Measurements from ENCODE around the gene RAB19.

RAB19 gene

GRCh38 chr7:140403878-140404564, at the start of gene RAB19:
RAB19 (plus strand) TSS chr7:140404058; CDS start chr7:140407647, 3,589 bp downstream.
- no peak within 1 kb of the TSS for H3K9ac ChIP-seq (ENCODE audit: low read length)
- H3K36me3 ChIP-seq (replicated peaks; ENCODE audit: insufficient read depth, low read length), result no peaks in the 10 kb centered on the region
- peak; percentile 57 for DNase-seq
- no peaks in the 10 kb centered on the region for H3K9me3 ChIP-seq (replicated peaks; ENCODE audit: insufficient read depth, low read length)
- 0 out of 2 replicates have a peak within 1 kb of the TSS, but pooled peaks have one; percentile 5 for H2AFZ ChIP-seq (ENCODE audit: low read length)
- no peaks in the 10 kb centered on the region for H3F3A ChIP-seq (ENCODE audit: insufficient read depth, low read length)
- no peaks in the 10 kb centered on the region for H3K79me2 ChIP-seq (ENCODE audit: low read length)
- H3K27me3 ChIP-seq (replicated peaks; ENCODE audit: insufficient read depth, low read length), result peaks cover 35% of the 10 kb centered on the region
- TF ChIP-seq EZH2 (optimal IDR thresholded peaks at IDR 0.05; ENCODE audit: low read depth, low read length) (no peak), EZH2phosphoT487 (IDR thresholded peaks at IDR 0.05; ENCODE audit: low read length) (no peak)
- TF ChIP-seq, protein P1, sequence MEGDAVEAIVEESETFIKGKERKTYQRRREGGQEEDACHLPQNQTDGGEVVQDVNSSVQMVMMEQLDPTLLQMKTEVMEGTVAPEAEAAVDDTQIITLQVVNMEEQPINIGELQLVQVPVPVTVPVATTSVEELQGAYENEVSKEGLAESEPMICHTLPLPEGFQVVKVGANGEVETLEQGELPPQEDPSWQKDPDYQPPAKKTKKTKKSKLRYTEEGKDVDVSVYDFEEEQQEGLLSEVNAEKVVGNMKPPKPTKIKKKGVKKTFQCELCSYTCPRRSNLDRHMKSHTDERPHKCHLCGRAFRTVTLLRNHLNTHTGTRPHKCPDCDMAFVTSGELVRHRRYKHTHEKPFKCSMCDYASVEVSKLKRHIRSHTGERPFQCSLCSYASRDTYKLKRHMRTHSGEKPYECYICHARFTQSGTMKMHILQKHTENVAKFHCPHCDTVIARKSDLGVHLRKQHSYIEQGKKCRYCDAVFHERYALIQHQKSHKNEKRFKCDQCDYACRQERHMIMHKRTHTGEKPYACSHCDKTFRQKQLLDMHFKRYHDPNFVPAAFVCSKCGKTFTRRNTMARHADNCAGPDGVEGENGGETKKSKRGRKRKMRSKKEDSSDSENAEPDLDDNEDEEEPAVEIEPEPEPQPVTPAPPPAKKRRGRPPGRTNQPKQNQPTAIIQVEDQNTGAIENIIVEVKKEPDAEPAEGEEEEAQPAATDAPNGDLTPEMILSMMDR (IDR thresholded peaks at IDR 0.05; ENCODE audit: low read length), result no peak
- H3K9me2 ChIP-seq (replicated peaks; ENCODE audit: insufficient read depth, low read length), result no peaks in the 10 kb centered on the region
- no peaks in the 10 kb centered on the region for H3K4me1 ChIP-seq (ENCODE audit: low read length)
- no peaks in the 10 kb centered on the region for H4K20me1 ChIP-seq (ENCODE audit: insufficient read depth, low read length)
- H3K4me3 ChIP-seq (ENCODE audit: low read length), result peak within 1 kb of the TSS; percentile 29; the same call in 1 of the 2 replicates
- no peak within 1 kb of the TSS for H3K27ac ChIP-seq (ENCODE audit: low read length)
- peak within 1 kb of the TSS; percentile 53 for H3K4me2 ChIP-seq (ENCODE audit: low read depth, low read length)

- Histone ChIP-seq H3K79me2 (ENCODE audit: low read length) (no peaks in the 10 kb centered on the region), H2AFZ (ENCODE audit: low read length) (no peak overlapping the region), H4K20me1 (ENCODE audit: insufficient read depth, low read length) (no peaks in the 10 kb centered on the region), H3K27me3 (replicated peaks; ENCODE audit: insufficient read depth, low read length) (no peaks in the 10 kb centered on the region), H3K9me3 (replicated peaks; ENCODE audit: insufficient read depth, low read length) (no peaks in the 10 kb centered on the region), H3K36me3 (replicated peaks; ENCODE audit: insufficient read depth, low read length) (no peaks in the 10 kb centered on the region), H3K4me3 (ENCODE audit: low read length) (no peak overlapping the region), H3K9me2 (replicated peaks; ENCODE audit: insufficient read depth, low read length) (no peaks in the 10 kb centered on the region), H3K4me2 (ENCODE audit: low read depth, low read length) (no peak overlapping the region), H3K27ac (ENCODE audit: low read length) (no peak overlapping the region), H3K4me1 (ENCODE audit: low read length) (no peaks in the 10 kb centered on the region; the same call in 1 of the 2 replicates), H3F3A (ENCODE audit: insufficient read depth, low read length) (no peaks in the 10 kb centered on the region), H3K9ac (ENCODE audit: low read length) (no peak overlapping the region)
- no peak for DNase-seq
- TF ChIP-seq, protein P1 (IDR thresholded peaks at IDR 0.05; ENCODE audit: low read length), result no peak
- TF ChIP-seq EZH2phosphoT487 (IDR thresholded peaks at IDR 0.05; ENCODE audit: low read length), result no peak
- no peak for TF ChIP-seq EZH2 (optimal IDR thresholded peaks at IDR 0.05; ENCODE audit: low read depth, low read length)
Observed at GRCh38 chr7:140358024-140358411, 45.8 kb upstream of the RAB19 start.

DNA sequence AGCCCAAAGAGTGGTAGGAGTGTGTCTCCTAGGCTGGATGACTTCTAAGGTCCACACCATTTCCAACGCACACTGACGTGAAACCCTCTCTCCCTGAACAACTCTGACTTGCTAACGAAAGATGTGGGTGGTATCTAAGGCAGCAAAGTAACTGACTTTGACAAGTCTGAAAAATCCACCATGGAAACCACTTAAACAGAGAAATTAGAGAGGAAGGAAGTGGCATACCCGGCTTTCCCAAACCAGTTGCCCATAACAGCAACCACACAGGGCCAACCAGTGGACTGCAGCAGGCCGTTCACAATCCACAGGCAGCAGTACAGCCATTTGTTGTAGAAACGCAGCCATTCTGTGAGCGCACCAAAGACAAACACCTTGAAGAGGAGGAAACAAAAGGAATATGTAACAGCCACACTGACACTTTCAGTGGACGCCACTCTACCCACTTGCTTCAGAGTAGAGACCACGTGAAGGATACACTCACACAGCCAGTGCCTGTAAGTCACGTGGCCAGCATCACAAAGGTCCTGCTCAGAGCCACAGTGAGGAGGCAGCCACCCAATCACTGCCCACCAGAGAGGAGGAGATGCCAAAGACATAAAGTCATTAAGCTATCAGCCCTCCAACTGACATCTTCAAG, 45.3 kb upstream of the RAB19 start:
- Histone ChIP-seq H3K79me2 (ENCODE audit: low read length) (no peaks in the 10 kb centered on the region), H4K20me1 (ENCODE audit: insufficient read depth, low read length) (no peaks in the 10 kb centered on the region), H3F3A (ENCODE audit: insufficient read depth, low read length) (no peaks in the 10 kb centered on the region), H3K4me3 (ENCODE audit: low read length) (no peak overlapping the region), H3K36me3 (replicated peaks; ENCODE audit: insufficient read depth, low read length) (no peaks in the 10 kb centered on the region), H3K4me1 (ENCODE audit: low read length) (no peaks in the 10 kb centered on the region; the same call in 1 of the 2 replicates), H3K27ac (ENCODE audit: low read length) (no peak overlapping the region), H3K9ac (ENCODE audit: low read length) (no peak overlapping the region), H3K9me2 (replicated peaks; ENCODE audit: insufficient read depth, low read length) (no peaks in the 10 kb centered on the region), H2AFZ (ENCODE audit: low read length) (no peak overlapping the region), H3K4me2 (ENCODE audit: low read depth, low read length) (no peak overlapping the region), H3K27me3 (replicated peaks; ENCODE audit: insufficient read depth, low read length) (no peaks in the 10 kb centered on the region), H3K9me3 (replicated peaks; ENCODE audit: insufficient read depth, low read length) (no peaks in the 10 kb centered on the region)
- no peak for TF ChIP-seq EZH2 (optimal IDR thresholded peaks at IDR 0.05; ENCODE audit: low read depth, low read length)
- TF ChIP-seq, protein P1 (IDR thresholded peaks at IDR 0.05; ENCODE audit: low read length), result no peak
- no peak for TF ChIP-seq EZH2phosphoT487 (IDR thresholded peaks at IDR 0.05; ENCODE audit: low read length)
- DNase-seq, result no peak

Data from MM.1S (cell line).